ENCODE measurements around the gene MXRA7.

DNA sequence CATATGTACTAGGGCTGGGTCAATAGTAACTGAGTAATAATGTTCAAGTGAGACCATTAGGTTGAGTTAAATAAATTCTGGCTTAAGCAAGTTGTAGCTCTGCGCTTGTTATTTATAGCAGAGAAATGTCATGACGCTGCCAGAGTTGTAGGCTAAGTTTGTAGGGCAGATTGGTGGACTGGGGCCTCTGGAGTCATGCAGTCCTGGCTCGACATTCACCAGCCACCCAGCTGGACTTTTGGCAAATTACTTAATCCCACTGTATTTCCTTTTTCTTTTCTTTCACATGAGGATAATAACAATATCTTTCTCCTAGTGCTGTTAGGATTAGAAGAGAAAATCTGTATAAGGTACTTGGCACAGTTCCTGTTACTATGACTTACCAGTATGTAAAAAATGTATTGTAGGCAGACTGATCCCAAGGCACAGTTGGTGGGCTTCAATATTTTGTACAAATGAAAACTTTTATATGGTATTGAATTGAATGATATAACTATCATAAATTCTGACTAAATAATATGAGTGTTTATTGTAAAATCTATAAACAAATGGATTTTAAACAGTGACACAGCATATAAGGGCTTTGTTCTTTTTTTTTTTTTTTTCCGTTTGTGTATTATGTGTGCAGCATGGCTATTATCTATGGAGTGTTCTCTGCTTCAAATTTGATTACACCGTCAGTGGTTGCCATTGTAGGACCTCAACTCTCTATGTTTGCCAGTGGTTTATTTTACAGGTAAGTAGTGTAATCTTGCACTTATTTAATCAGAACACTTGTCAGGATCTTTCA, 29.8 kb upstream of the MXRA7 start:
- TF ChIP-seq, protein P1, sequence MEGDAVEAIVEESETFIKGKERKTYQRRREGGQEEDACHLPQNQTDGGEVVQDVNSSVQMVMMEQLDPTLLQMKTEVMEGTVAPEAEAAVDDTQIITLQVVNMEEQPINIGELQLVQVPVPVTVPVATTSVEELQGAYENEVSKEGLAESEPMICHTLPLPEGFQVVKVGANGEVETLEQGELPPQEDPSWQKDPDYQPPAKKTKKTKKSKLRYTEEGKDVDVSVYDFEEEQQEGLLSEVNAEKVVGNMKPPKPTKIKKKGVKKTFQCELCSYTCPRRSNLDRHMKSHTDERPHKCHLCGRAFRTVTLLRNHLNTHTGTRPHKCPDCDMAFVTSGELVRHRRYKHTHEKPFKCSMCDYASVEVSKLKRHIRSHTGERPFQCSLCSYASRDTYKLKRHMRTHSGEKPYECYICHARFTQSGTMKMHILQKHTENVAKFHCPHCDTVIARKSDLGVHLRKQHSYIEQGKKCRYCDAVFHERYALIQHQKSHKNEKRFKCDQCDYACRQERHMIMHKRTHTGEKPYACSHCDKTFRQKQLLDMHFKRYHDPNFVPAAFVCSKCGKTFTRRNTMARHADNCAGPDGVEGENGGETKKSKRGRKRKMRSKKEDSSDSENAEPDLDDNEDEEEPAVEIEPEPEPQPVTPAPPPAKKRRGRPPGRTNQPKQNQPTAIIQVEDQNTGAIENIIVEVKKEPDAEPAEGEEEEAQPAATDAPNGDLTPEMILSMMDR (IDR thresholded peaks at IDR 0.05; ENCODE audit: borderline replicate concordance, extremely low read depth, low read length, poor library complexity, severe bottlenecking), result no peak
- no peak for TF ChIP-seq EZH2 (IDR thresholded peaks at IDR 0.05; ENCODE audit: borderline replicate concordance, low read depth, low read length, severe bottlenecking)
